Memory B cell (primary cell): ENCODE results near the gene PUM1.

ENCODE experiments used
- ATAC-seq: fragments of 150-1000 bp; cut with Tn5 transposase; 2 replicates; pipeline ENCODE4 v1.10.0; 2021; ENCODE audit warnings: low read depth, mild to moderate bottlenecking, moderate library complexity
- DNase-seq, 2 donors: peaks; one replicate each; pipeline ENCODE4 v3.0.0; 2022; ENCODE audit warnings: low spot score in 2 of 2
- H3K27ac Mint-ChIP-seq: one replicate; pipeline ENCODE4 v1.8.0; 2022; ENCODE audit warnings: mild to moderate bottlenecking, moderate library complexity, mixed read lengths
- H3K27me3 Mint-ChIP-seq: one replicate; pipeline ENCODE4 v1.8.0; 2022; ENCODE audit warnings: mixed read lengths
- H3K36me3 Mint-ChIP-seq: one replicate; pipeline ENCODE4 v1.8.0; 2022; ENCODE audit warnings: mild to moderate bottlenecking, mixed read lengths
- H3K4me1 Mint-ChIP-seq: one replicate; pipeline ENCODE4 v1.8.0; 2022; ENCODE audit warnings: mixed read lengths
- H3K4me3 Mint-ChIP-seq: one replicate; pipeline ENCODE4 v1.8.0; 2022; ENCODE audit warnings: mild to moderate bottlenecking, moderate library complexity, mixed read lengths
- H3K9me3 Mint-ChIP-seq: one replicate; pipeline ENCODE4 v1.8.0; 2022; ENCODE audit warnings: mixed read lengths

PUM1 gene

GRCh38 chr1:30919025-30919881 lies 146.3 kb downstream of the PUM1 start:
- Mint-ChIP-seq H3K9me3 (no peaks in the 10 kb centered on the region), H3K4me1 (no peaks in the 10 kb centered on the region), H3K27ac (no peak overlapping the region), H3K36me3 (no peaks in the 10 kb centered on the region), H3K4me3 (no peak overlapping the region), H3K27me3 (no peaks in the 10 kb centered on the region)
- no peak for ATAC-seq
- no peak for DNase-seq

- ATAC-seq (no peak), DNase-seq (no peak)
- H3K27me3 Mint-ChIP-seq, result peaks cover 2% of the 10 kb centered on the region
- no peaks in the 10 kb centered on the region for H3K36me3 Mint-ChIP-seq
- H3K4me1 Mint-ChIP-seq, result no peaks in the 10 kb centered on the region
- H3K4me3 Mint-ChIP-seq, result no peak overlapping the region
- no peak overlapping the region for H3K27ac Mint-ChIP-seq
- no peaks in the 10 kb centered on the region for H3K9me3 Mint-ChIP-seq
These were observed 149.2 kb downstream of the PUM1 start for GRCh38 chr1:30916296-30916695.

GRCh38 chr1:30915491-30916230 lies 149.9 kb downstream of the PUM1 start:
- H3K27ac Mint-ChIP-seq, result no peak overlapping the region
- H3K4me3 Mint-ChIP-seq, result no peak overlapping the region
- no peaks in the 10 kb centered on the region for H3K36me3 Mint-ChIP-seq
- ATAC-seq, result no peak
- no peak for DNase-seq
- no peaks in the 10 kb centered on the region for H3K9me3 Mint-ChIP-seq
- peaks cover under 1% of the 10 kb centered on the region for H3K4me1 Mint-ChIP-seq
- peaks cover 2% of the 10 kb centered on the region for H3K27me3 Mint-ChIP-seq

- peaks cover 6% of the 10 kb centered on the region for H3K27me3 Mint-ChIP-seq
- peaks cover 6% of the 10 kb centered on the region for H3K4me1 Mint-ChIP-seq
- no peak overlapping the region for H3K4me3 Mint-ChIP-seq
- H3K9me3 Mint-ChIP-seq, result no peaks in the 10 kb centered on the region
- no peaks in the 10 kb centered on the region for H3K36me3 Mint-ChIP-seq
- ATAC-seq, result no peak
- no peak for DNase-seq
- no peak overlapping the region for H3K27ac Mint-ChIP-seq
These were observed 150.6 kb downstream of the PUM1 start for GRCh38 chr1:30914931-30915330.

- H3K4me3 Mint-ChIP-seq, result no peak overlapping the region
- DNase-seq (no peak), ATAC-seq (no peak)
- peaks cover 7% of the 10 kb centered on the region for H3K27me3 Mint-ChIP-seq
- peaks cover under 1% of the 10 kb centered on the region for H3K36me3 Mint-ChIP-seq
- no peak overlapping the region for H3K27ac Mint-ChIP-seq
- peaks cover 7% of the 10 kb centered on the region for H3K4me1 Mint-ChIP-seq
- no peaks in the 10 kb centered on the region for H3K9me3 Mint-ChIP-seq
These were observed 151.0 kb downstream of the PUM1 start for GRCh38 chr1:30914587-30914922.

- no peak overlapping the region for H3K4me3 Mint-ChIP-seq
- H3K27me3 Mint-ChIP-seq, result peaks cover 11% of the 10 kb centered on the region
- H3K27ac Mint-ChIP-seq, result no peak overlapping the region
- peaks cover 2% of the 10 kb centered on the region for H3K36me3 Mint-ChIP-seq
- H3K4me1 Mint-ChIP-seq, result peaks cover 13% of the 10 kb centered on the region
- DNase-seq (no peak), ATAC-seq (no peak)
- H3K9me3 Mint-ChIP-seq, result no peaks in the 10 kb centered on the region
These were observed 152.4 kb downstream of the PUM1 start for GRCh38 chr1:30912913-30913652.

- Mint-ChIP-seq H3K4me1 (peaks cover 20% of the 10 kb centered on the region), H3K36me3 (peaks cover 2% of the 10 kb centered on the region), H3K27ac (no peak overlapping the region), H3K27me3 (peaks cover 18% of the 10 kb centered on the region), H3K9me3 (no peaks in the 10 kb centered on the region), H3K4me3 (no peak overlapping the region)
- DNase-seq, result no peak
- no peak for ATAC-seq
These were observed 153.3 kb downstream of the PUM1 start for GRCh38 chr1:30912224-30912623.

GRCh38 chr1:30911059-30911954 lies 154.2 kb downstream of the PUM1 start:
- ATAC-seq (peak; percentile 48), DNase-seq (no peak)
- Mint-ChIP-seq H3K27ac (no peak overlapping the region), H3K27me3 (peaks cover 21% of the 10 kb centered on the region), H3K36me3 (peaks cover 2% of the 10 kb centered on the region), H3K4me3 (no peak overlapping the region), H3K9me3 (no peaks in the 10 kb centered on the region), H3K4me1 (peaks cover 21% of the 10 kb centered on the region)

GRCh38 chr1:30909365-30910068 lies 156.0 kb downstream of the PUM1 start:
- ATAC-seq (no peak), DNase-seq (no peak)
- Mint-ChIP-seq H3K27me3 (peaks cover 34% of the 10 kb centered on the region), H3K4me1 (peaks cover 21% of the 10 kb centered on the region), H3K4me3 (peak overlapping the region; percentile 86), H3K36me3 (peaks cover 2% of the 10 kb centered on the region), H3K9me3 (no peaks in the 10 kb centered on the region), H3K27ac (peak overlapping the region; percentile 76)

- H3K4me3 Mint-ChIP-seq, result peak within 1 kb of the TSS; percentile 86
- peaks cover 21% of the 10 kb centered on the region for H3K4me1 Mint-ChIP-seq
- peaks cover 2% of the 10 kb centered on the region for H3K36me3 Mint-ChIP-seq
- H3K9me3 Mint-ChIP-seq, result no peaks in the 10 kb centered on the region
- no peak for DNase-seq
- ATAC-seq, result peak; percentile 61
- peaks cover 34% of the 10 kb centered on the region for H3K27me3 Mint-ChIP-seq
- H3K27ac Mint-ChIP-seq, result peak within 1 kb of the TSS; percentile 76
These were observed 156.7 kb downstream of the PUM1 start, which contains the start of gene SDC3 for GRCh38 chr1:30908696-30909364. TSS of gene SDC3 (minus strand) at chr1:30908758. CDS start at chr1:30908586, 172 bp downstream.

- DNase-seq (no peak), ATAC-seq (no peak)
- peaks cover 2% of the 10 kb centered on the region for H3K36me3 Mint-ChIP-seq
- H3K27me3 Mint-ChIP-seq, result peaks cover 36% of the 10 kb centered on the region
- peaks cover 21% of the 10 kb centered on the region for H3K4me1 Mint-ChIP-seq
- H3K9me3 Mint-ChIP-seq, result no peaks in the 10 kb centered on the region
- no peak overlapping the region for H3K4me3 Mint-ChIP-seq
- no peak overlapping the region for H3K27ac Mint-ChIP-seq
These were observed 157.2 kb downstream of the PUM1 start for GRCh38 chr1:30908316-30908695.

GRCh38 chr1:30907481-30908315 lies 157.8 kb downstream of the PUM1 start:
- no peak for ATAC-seq

More at GRCh38 chr1:30907481-30908315, 157.8 kb downstream of the PUM1 start:
- peaks cover 2% of the 10 kb centered on the region for H3K36me3 Mint-ChIP-seq
- no peak overlapping the region for H3K27ac Mint-ChIP-seq
- peak overlapping the region; percentile 71 for H3K4me3 Mint-ChIP-seq
- H3K4me1 Mint-ChIP-seq, result peaks cover 21% of the 10 kb centered on the region
- no peak for DNase-seq
- peaks cover 37% of the 10 kb centered on the region for H3K27me3 Mint-ChIP-seq
- H3K9me3 Mint-ChIP-seq, result no peaks in the 10 kb centered on the region
